Measurements from ENCODE around the gene KCNJ3.

KCNJ3 gene

DNA sequence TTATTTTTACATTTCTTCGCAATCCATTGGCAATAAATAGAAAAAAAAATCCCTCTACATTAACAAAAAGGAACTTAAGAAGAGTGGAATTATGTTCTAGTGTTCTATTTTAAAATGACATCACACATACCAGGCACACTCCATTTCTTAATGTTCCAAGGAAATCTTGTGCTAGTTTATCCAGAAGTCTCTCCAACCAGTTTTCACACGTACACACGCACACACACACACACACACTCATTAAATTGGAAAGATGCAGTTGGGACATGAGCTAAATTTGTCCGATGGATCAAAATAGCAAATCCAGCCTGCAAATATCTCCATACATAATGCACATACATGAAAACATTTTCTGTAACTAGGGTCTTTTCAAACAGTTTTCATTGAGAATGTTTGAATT is 78.3 kb downstream of the KCNJ3 start:
- no peak overlapping the region for H3K4me3 ChIP-seq (ENCODE audit: low read depth, low read length)
- ChIA-PET CTCF (no interaction called here), POLR2A (no interaction called here)
- no peak overlapping the region for H3K27ac ChIP-seq (ENCODE audit: extremely low read depth, low read depth, low read length)
- TF ChIP-seq, protein P1, sequence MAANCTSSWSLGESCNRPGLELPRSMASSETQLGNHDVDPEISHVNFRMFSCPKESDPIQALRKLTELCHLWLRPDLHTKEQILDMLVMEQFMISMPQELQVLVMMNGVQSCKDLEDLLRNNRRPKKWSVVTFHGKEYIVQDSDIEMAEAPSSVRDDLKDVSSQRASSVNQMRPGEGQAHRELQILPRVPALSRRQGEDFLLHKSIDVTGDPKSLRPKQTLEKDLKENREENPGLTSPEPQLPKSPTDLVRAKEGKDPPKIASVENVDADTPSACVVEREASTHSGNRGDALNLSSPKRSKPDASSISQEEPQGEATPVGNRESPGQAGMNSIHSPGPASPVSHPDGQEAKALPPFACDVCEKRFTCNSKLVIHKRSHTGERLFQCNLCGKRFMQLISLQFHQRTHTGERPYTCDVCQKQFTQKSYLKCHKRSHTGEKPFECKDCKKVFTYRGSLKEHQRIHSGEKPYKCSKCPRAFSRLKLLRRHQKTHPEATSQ (tag by site-specific recombination; IDR thresholded peaks at IDR 0.05), result no peak
- TF ChIP-seq ZNF785 (tag by site-specific recombination; IDR thresholded peaks at IDR 0.05), result no peak
- TF ChIP-seq ZNF530 (tag by site-specific recombination; IDR thresholded peaks at IDR 0.05; ENCODE audit: low read depth), result no peak
- TF ChIP-seq ZNF23 (tag by site-specific recombination; IDR thresholded peaks at IDR 0.05; ENCODE audit: borderline replicate concordance), result no peak
- H3K4me1 ChIP-seq (ENCODE audit: control insufficient read depth, insufficient read depth, low read length), result no peaks in the 10 kb centered on the region
- H3K9me3 ChIP-seq (ENCODE audit: control insufficient read depth, insufficient read depth, low read depth, low read length), result no peaks in the 10 kb centered on the region
- H3K36me3 ChIP-seq (ENCODE audit: control insufficient read depth in 2 of 2, insufficient read depth in 1 of 2, low read length in 2 of 2), result no peaks in the 10 kb centered on the region

- CTCF ChIA-PET, result no interaction called here
Measured at GRCh38 chr2:154794406-154794805, 95.9 kb downstream of the KCNJ3 start.

GRCh38 chr2:154795651-154796050 is 97.2 kb downstream of the KCNJ3 start:
- no peaks in the 10 kb centered on the region for H3K9me3 ChIP-seq (ENCODE audit: control insufficient read depth, insufficient read depth, low read depth, low read length)
- H3K4me1 ChIP-seq (ENCODE audit: control insufficient read depth, insufficient read depth, low read length), result no peaks in the 10 kb centered on the region
- ChIA-PET POLR2A (no interaction called here), CTCF (no interaction called here)
- H3K4me3 ChIP-seq (ENCODE audit: low read depth, low read length), result no peak overlapping the region
- TF ChIP-seq ZFP69B (tag by site-specific recombination; IDR thresholded peaks at IDR 0.05) (no peak), ZNF16 (tag by site-specific recombination; IDR thresholded peaks at IDR 0.05; ENCODE audit: low read depth) (no peak), SALL2 (tag by site-specific recombination; IDR thresholded peaks at IDR 0.05; ENCODE audit: borderline replicate concordance) (no peak)
- no peak overlapping the region for H3K27ac ChIP-seq (ENCODE audit: extremely low read depth, low read depth, low read length)
- H3K36me3 ChIP-seq (ENCODE audit: control insufficient read depth in 2 of 2, insufficient read depth in 1 of 2, low read length in 2 of 2), result no peaks in the 10 kb centered on the region

More at GRCh38 chr2:154794406-154794805, 95.9 kb downstream of the KCNJ3 start:
- no peaks in the 10 kb centered on the region for H3K4me1 ChIP-seq (ENCODE audit: control insufficient read depth, insufficient read depth, low read length)
- no peaks in the 10 kb centered on the region for H3K9me3 ChIP-seq (ENCODE audit: control insufficient read depth, insufficient read depth, low read depth, low read length)
- no peak overlapping the region for H3K4me3 ChIP-seq (ENCODE audit: low read depth, low read length)
- H3K27ac ChIP-seq (ENCODE audit: extremely low read depth, low read depth, low read length), result no peak overlapping the region
- TF ChIP-seq TSHZ1 (tag by site-specific recombination; IDR thresholded peaks at IDR 0.05; ENCODE audit: borderline replicate concordance), result no peak
- no peak for TF ChIP-seq ZNF664 (tag by site-specific recombination; IDR thresholded peaks at IDR 0.05)
- no peak for TF ChIP-seq SP7 (tag by site-specific recombination; IDR thresholded peaks at IDR 0.05)
- POLR2A ChIA-PET, result no interaction called here
- H3K36me3 ChIP-seq (ENCODE audit: control insufficient read depth in 2 of 2, insufficient read depth in 1 of 2, low read length in 2 of 2), result no peaks in the 10 kb centered on the region

GRCh38 chr2:154804451-154804850 is 106.0 kb downstream of the KCNJ3 start:
- ChIA-PET CTCF (interaction anchor here (0.6 to 1.7 kb wide), 2 partner anchors 42 to 181 kb away, joined by 3 to 4 read pairs; no protein-coding TSS in a partner anchor), POLR2A (no interaction called here)
- Histone ChIP-seq H3K4me3 (ENCODE audit: low read depth, low read length) (no peak overlapping the region), H3K4me1 (ENCODE audit: control insufficient read depth, insufficient read depth, low read length) (no peaks in the 10 kb centered on the region), H3K36me3 (ENCODE audit: control insufficient read depth in 2 of 2, insufficient read depth in 1 of 2, low read length in 2 of 2) (no peaks in the 10 kb centered on the region), H3K27ac (ENCODE audit: extremely low read depth, low read depth, low read length) (no peak overlapping the region), H3K9me3 (ENCODE audit: control insufficient read depth, insufficient read depth, low read depth, low read length) (no peaks in the 10 kb centered on the region)
- TF ChIP-seq ZNF704 (tag by site-specific recombination; IDR thresholded peaks at IDR 0.05) (no peak), GLIS2 (tag by site-specific recombination; IDR thresholded peaks at IDR 0.05) (no peak), GLI4 (tag by site-specific recombination; IDR thresholded peaks at IDR 0.05) (no peak), ZNF660 (tag by site-specific recombination; IDR thresholded peaks at IDR 0.05) (no peak), MZF1 (tag by site-specific recombination; IDR thresholded peaks at IDR 0.05; ENCODE audit: borderline replicate concordance) (no peak), ZNF23 (tag by site-specific recombination; IDR thresholded peaks at IDR 0.05; ENCODE audit: borderline replicate concordance) (no peak), ZNF768 (tag by site-specific recombination; IDR thresholded peaks at IDR 0.05) (no peak), YY2 (tag by site-specific recombination; IDR thresholded peaks at IDR 0.05) (no peak), SCRT2 (tag by site-specific recombination; IDR thresholded peaks at IDR 0.05) (no peak), IKZF3 (tag by site-specific recombination; IDR thresholded peaks at IDR 0.05) (no peak), MYNN (tag by site-specific recombination; IDR thresholded peaks at IDR 0.05; ENCODE audit: borderline replicate concordance) (no peak), ZNF707 (tag by site-specific recombination; IDR thresholded peaks at IDR 0.05) (no peak), ZNF155 (tag by site-specific recombination; IDR thresholded peaks at IDR 0.05) (no peak), ZNF341 (tag by site-specific recombination; IDR thresholded peaks at IDR 0.05; ENCODE audit: low read depth) (no peak), ZNF394 (tag by site-specific recombination; IDR thresholded peaks at IDR 0.05; ENCODE audit: borderline replicate concordance) (no peak)

Data from HEK293 (cell line).